HFF-Myc (cell line): ENCODE results near the gene CEP70.

Experiments used
- DNase-seq: peaks from one replicate; pipeline ENCODE4 v3.0.0-alpha.2; 2011; ENCODE audit warnings: low read depth; ENCODE audit errors: extremely low read depth
- H3K4me3 ChIP-seq: replicated peaks from 2 replicates; pipeline ENCODE4 v1.5.1; 2011; ENCODE audit warnings: low read depth, mild to moderate bottlenecking, control low read depth, low read length
- TF ChIP-seq, protein P1 (sequence below): IDR thresholded peaks from 2 replicates; pipeline ENCODE4 v1.5.1; 2012; ENCODE audit warnings: mild to moderate bottlenecking, low read depth, low read length, control low read depth; ENCODE audit errors: missing control alignments

Gene CEP70

GRCh38 chr3:138473391-138473790 is 120.7 kb downstream of the CEP70 start:
- no peak overlapping the region for H3K4me3 ChIP-seq
- TF ChIP-seq, protein P1, sequence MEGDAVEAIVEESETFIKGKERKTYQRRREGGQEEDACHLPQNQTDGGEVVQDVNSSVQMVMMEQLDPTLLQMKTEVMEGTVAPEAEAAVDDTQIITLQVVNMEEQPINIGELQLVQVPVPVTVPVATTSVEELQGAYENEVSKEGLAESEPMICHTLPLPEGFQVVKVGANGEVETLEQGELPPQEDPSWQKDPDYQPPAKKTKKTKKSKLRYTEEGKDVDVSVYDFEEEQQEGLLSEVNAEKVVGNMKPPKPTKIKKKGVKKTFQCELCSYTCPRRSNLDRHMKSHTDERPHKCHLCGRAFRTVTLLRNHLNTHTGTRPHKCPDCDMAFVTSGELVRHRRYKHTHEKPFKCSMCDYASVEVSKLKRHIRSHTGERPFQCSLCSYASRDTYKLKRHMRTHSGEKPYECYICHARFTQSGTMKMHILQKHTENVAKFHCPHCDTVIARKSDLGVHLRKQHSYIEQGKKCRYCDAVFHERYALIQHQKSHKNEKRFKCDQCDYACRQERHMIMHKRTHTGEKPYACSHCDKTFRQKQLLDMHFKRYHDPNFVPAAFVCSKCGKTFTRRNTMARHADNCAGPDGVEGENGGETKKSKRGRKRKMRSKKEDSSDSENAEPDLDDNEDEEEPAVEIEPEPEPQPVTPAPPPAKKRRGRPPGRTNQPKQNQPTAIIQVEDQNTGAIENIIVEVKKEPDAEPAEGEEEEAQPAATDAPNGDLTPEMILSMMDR = no peak
- no peak for DNase-seq

- no peak for DNase-seq
- no peak overlapping the region for H3K4me3 ChIP-seq
- TF ChIP-seq, protein P1 = no peak
Measured at GRCh38 chr3:138472141-138472825, 121.8 kb downstream of the CEP70 start.

GRCh38 chr3:138471481-138471880 is 122.6 kb downstream of the CEP70 start:
- no peak for DNase-seq
- no peak overlapping the region for H3K4me3 ChIP-seq
- TF ChIP-seq, protein P1 = no peak

GRCh38 chr3:138470687-138471086 is 123.4 kb downstream of the CEP70 start:
- H3K4me3 ChIP-seq = no peak overlapping the region
- TF ChIP-seq, protein P1 = no peak
- no peak for DNase-seq

DNA sequence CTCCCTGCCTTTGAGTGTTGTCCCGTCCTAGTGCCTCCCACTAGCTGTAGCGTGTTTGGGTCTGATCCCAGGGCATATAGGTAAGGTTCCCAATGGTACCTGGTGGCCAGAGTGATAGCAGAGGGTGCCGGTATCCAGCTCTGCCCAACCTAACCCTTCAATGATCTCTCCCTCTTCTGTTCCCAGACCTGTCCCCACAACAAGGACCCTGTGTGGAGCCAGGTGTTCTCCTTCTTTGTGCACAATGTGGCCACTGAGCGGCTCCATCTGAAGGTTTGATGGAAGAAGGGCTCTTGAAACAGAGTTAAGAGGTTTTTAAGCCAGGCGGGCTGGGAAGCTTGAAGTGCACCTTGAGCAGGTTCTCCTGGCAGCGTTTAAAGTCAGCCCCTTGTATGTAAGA is 124.2 kb downstream of the CEP70 start:
- H3K4me3 ChIP-seq = no peak overlapping the region
- TF ChIP-seq, protein P1 = no peak
- no peak for DNase-seq

GRCh38 chr3:138468886-138469285 is 125.2 kb downstream of the CEP70 start:
- no peak for DNase-seq
- no peak overlapping the region for H3K4me3 ChIP-seq
- TF ChIP-seq, protein P1 = no peak

DNA sequence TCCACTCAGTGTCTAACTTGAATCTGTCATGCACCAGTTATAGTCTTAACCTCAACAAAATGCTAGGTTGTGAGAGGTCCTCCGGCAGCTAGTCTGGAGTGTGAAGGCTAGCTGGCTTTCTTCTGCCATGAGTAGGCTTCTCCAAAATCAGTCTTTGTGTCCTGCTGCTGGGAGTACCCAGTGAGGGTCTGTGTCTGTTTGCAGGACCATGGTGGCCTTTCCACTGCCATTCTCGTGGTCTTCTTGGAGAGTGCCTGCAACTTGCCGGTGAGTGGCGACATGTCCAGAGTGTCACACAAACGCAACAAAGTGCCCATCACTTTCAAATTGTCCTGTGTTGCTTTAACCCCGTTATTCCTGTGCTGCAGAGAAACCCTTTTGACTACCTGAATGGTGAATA is 125.6 kb downstream of the CEP70 start:
- H3K4me3 ChIP-seq = no peak overlapping the region
- DNase-seq = no peak
- TF ChIP-seq, protein P1 = no peak
